Measurements from ENCODE around the gene EDDM13. TPM values are rescaled to one million over a fixed set of nuclear protein-coding genes. Genes with fewer than 3 reads are reported as not detected.
"Not testable (repeated sequence)": the region's sequence is repeated elsewhere in the genome, so short reads cannot be mapped to it uniquely, and the experiment has no call there.

Gene EDDM13
- total and polyA plus RNA-seq, 9 donors, result 0.27 to 2.3 (median 1.3) TPM

GRCh38 chr19:56261145-56261544 is 11.4 kb upstream of the EDDM13 start:
- H3K4me1 ChIP-seq (ENCODE audit: control insufficient read depth, insufficient read depth, low read length), result no peaks in the 10 kb centered on the region
- DNase-seq, result no peak
- no peaks in the 10 kb centered on the region for H3K9me3 ChIP-seq (replicated peaks; ENCODE audit: control insufficient read depth, low read depth, low read length)
- H3K4me3 ChIP-seq (ENCODE audit: low read length), result no peak overlapping the region
- H3K27me3 ChIP-seq (ENCODE audit: control insufficient read depth, insufficient read depth, low read length), result no peaks in the 10 kb centered on the region
- H3K27ac ChIP-seq (ENCODE audit: low read length), result no peak overlapping the region
- peaks cover 3% of the 10 kb centered on the region for H3K36me3 ChIP-seq (ENCODE audit: control insufficient read depth, insufficient read depth, low read length)

GRCh38 chr19:56261932-56262331 is 10.6 kb upstream of the EDDM13 start:
- H3K4me1 ChIP-seq (ENCODE audit: control insufficient read depth, insufficient read depth, low read length); H3K9me3 ChIP-seq (replicated peaks; ENCODE audit: control insufficient read depth, low read depth, low read length); H3K27me3 ChIP-seq (ENCODE audit: control insufficient read depth, insufficient read depth, low read length); H3K4me3 ChIP-seq (ENCODE audit: low read length); DNase-seq; H3K27ac ChIP-seq (ENCODE audit: low read length); H3K36me3 ChIP-seq (ENCODE audit: control insufficient read depth, insufficient read depth, low read length): not testable (repeated sequence)
- 90% methylated on average over 2 of the region's 6 CpGs for WGBS (ENCODE audit: insufficient coverage)

DNA sequence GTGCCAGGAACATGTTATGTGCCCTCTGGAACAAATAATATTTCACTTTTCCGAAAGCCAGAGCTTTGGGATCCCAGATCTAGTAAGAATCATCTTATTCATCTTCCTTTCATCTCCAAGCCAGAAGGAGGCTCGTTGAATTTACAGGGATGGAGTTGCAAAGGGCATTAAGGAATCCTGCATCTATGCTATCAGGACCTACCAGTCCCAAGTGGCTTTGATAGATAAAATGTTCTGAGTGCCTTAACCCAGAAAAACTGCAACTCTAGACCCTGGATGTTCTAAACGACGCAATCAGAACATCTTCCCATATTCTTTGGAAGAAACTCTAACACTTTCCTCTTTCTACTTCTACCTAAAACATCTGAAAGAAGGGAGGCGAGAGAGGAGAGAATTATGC is 9.2 kb upstream of the EDDM13 start:
- Histone ChIP-seq H3K27ac (ENCODE audit: low read length) (no peak overlapping the region), H3K27me3 (ENCODE audit: control insufficient read depth, insufficient read depth, low read length) (no peaks in the 10 kb centered on the region), H3K36me3 (ENCODE audit: control insufficient read depth, insufficient read depth, low read length) (peaks cover 3% of the 10 kb centered on the region), H3K9me3 (replicated peaks; ENCODE audit: control insufficient read depth, low read depth, low read length) (no peaks in the 10 kb centered on the region), H3K4me1 (ENCODE audit: control insufficient read depth, insufficient read depth, low read length) (no peaks in the 10 kb centered on the region), H3K4me3 (ENCODE audit: low read length) (no peak overlapping the region)
- 80% methylated on average over 1 of the region's 5 CpGs for WGBS (ENCODE audit: insufficient coverage)
- no peak for DNase-seq

DNA sequence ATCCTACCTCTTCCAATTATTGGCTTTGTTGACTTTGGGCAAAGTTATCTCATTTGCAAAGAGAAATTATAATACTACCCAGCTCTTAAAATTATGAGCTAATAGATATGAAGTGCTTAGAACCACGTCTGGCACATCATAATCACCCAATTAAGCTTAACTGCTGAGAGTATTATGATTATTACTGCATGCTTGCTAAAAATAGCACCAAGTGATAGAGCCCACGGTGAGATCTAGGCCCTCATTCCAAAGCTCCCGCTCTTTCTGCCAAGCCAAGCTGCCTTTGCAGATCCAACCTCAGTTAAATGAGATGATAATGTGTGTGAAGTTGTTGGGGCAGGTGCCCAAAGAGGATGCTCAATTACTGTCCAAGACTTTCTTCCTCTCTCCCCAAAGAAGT is 6.5 kb upstream of the EDDM13 start:
- H3K36me3 ChIP-seq (ENCODE audit: control insufficient read depth, insufficient read depth, low read length), result peaks cover 3% of the 10 kb centered on the region
- no CpG with 5 or more reads among the region's 3 CpGs for WGBS (ENCODE audit: insufficient coverage)
- no peak for DNase-seq

GRCh38 chr19:56269348-56269747 is 3.2 kb upstream of the EDDM13 start:
- H3K27ac ChIP-seq (ENCODE audit: low read length), result no peak overlapping the region
- H3K36me3 ChIP-seq (ENCODE audit: control insufficient read depth, insufficient read depth, low read length), result no peaks in the 10 kb centered on the region
- H3K4me1 ChIP-seq (ENCODE audit: control insufficient read depth, insufficient read depth, low read length), result no peaks in the 10 kb centered on the region
- no peak overlapping the region for H3K4me3 ChIP-seq (ENCODE audit: low read length)
- no peak for DNase-seq
- no peaks in the 10 kb centered on the region for H3K9me3 ChIP-seq (replicated peaks; ENCODE audit: control insufficient read depth, low read depth, low read length)
- no peaks in the 10 kb centered on the region for H3K27me3 ChIP-seq (ENCODE audit: control insufficient read depth, insufficient read depth, low read length)
- WGBS (ENCODE audit: insufficient coverage), result 85% methylated on average over 5 of the region's 6 CpGs

More for the DNA sequence above, 6.5 kb upstream of the EDDM13 start:
- Histone ChIP-seq H3K27me3 (ENCODE audit: control insufficient read depth, insufficient read depth, low read length) (no peaks in the 10 kb centered on the region), H3K9me3 (replicated peaks; ENCODE audit: control insufficient read depth, low read depth, low read length) (no peaks in the 10 kb centered on the region), H3K4me3 (ENCODE audit: low read length) (no peak overlapping the region), H3K27ac (ENCODE audit: low read length) (no peak overlapping the region), H3K4me1 (ENCODE audit: control insufficient read depth, insufficient read depth, low read length) (no peaks in the 10 kb centered on the region)

- Histone ChIP-seq H3K4me3 (ENCODE audit: low read length) (no peak overlapping the region), H3K27me3 (ENCODE audit: control insufficient read depth, insufficient read depth, low read length) (no peaks in the 10 kb centered on the region), H3K9me3 (replicated peaks; ENCODE audit: control insufficient read depth, low read depth, low read length) (no peaks in the 10 kb centered on the region), H3K4me1 (ENCODE audit: control insufficient read depth, insufficient read depth, low read length) (no peaks in the 10 kb centered on the region), H3K36me3 (ENCODE audit: control insufficient read depth, insufficient read depth, low read length) (no peaks in the 10 kb centered on the region), H3K27ac (ENCODE audit: low read length) (no peak overlapping the region)
- WGBS (ENCODE audit: insufficient coverage), result no CpG with 5 or more reads among the region's 3 CpGs
- DNase-seq, result peak; percentile 6
Measured at GRCh38 chr19:56270676-56271075, 1.9 kb upstream of the EDDM13 start.

GRCh38 chr19:56271151-56271550 is 1.4 kb upstream of the EDDM13 start:
- Histone ChIP-seq H3K9me3 (replicated peaks; ENCODE audit: control insufficient read depth, low read depth, low read length) (no peaks in the 10 kb centered on the region), H3K36me3 (ENCODE audit: control insufficient read depth, insufficient read depth, low read length) (no peaks in the 10 kb centered on the region), H3K4me1 (ENCODE audit: control insufficient read depth, insufficient read depth, low read length) (no peaks in the 10 kb centered on the region), H3K4me3 (ENCODE audit: low read length) (no peak overlapping the region), H3K27me3 (ENCODE audit: control insufficient read depth, insufficient read depth, low read length) (no peaks in the 10 kb centered on the region), H3K27ac (ENCODE audit: low read length) (no peak overlapping the region)
- DNase-seq, result no peak
- WGBS (ENCODE audit: insufficient coverage), result 79% methylated on average over 4 of the region's 6 CpGs

DNA sequence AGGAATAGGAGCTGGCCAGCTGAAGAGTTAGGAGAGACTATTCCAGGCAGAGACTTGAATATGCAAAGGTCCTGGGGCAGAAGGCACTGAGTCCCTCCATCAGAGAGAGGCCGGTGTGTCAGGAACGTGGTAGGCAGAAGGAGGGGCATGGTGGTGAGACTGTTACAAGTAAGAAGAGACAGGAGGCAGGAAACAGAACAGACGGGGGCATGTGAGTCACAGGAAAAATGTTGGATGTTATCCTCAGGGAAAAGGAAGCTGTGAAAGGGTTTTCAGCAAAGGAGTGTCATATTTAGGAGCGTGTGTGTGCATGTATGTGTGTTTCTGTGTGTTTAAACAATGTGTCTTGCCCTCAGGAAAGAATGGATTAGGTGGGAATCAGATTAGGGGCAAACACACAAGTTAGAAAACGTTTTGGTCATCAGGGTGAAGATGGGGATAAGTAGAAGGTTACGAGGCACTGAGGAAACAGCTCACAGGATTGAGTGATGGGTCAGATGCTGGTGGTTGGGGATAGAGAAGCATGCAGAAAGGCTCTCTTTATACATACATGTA is 1.1 kb downstream of the EDDM13 start:
- Histone ChIP-seq H3K9me3 (replicated peaks; ENCODE audit: control insufficient read depth, low read depth, low read length) (peaks cover 5% of the 10 kb centered on the region), H3K36me3 (ENCODE audit: control insufficient read depth, insufficient read depth, low read length) (no peaks in the 10 kb centered on the region), H3K27me3 (ENCODE audit: control insufficient read depth, insufficient read depth, low read length) (no peaks in the 10 kb centered on the region), H3K4me3 (ENCODE audit: low read length) (no peak overlapping the region), H3K27ac (ENCODE audit: low read length) (no peak overlapping the region), H3K4me1 (ENCODE audit: control insufficient read depth, insufficient read depth, low read length) (no peaks in the 10 kb centered on the region)
- DNase-seq, result no peak
- 39% methylated on average over 6 of the region's 6 CpGs for WGBS (ENCODE audit: insufficient coverage)

- H3K4me1 ChIP-seq (ENCODE audit: control insufficient read depth, insufficient read depth, low read length), result no peaks in the 10 kb centered on the region
- DNase-seq, result no peak
- H3K27ac ChIP-seq (ENCODE audit: low read length), result no peak overlapping the region
- H3K4me3 ChIP-seq (ENCODE audit: low read length), result no peak overlapping the region
- peaks cover 3% of the 10 kb centered on the region for H3K36me3 ChIP-seq (ENCODE audit: control insufficient read depth, insufficient read depth, low read length)
- no peaks in the 10 kb centered on the region for H3K27me3 ChIP-seq (ENCODE audit: control insufficient read depth, insufficient read depth, low read length)
- WGBS (ENCODE audit: insufficient coverage), result 91% methylated on average over 4 of the region's 4 CpGs
- no peaks in the 10 kb centered on the region for H3K9me3 ChIP-seq (replicated peaks; ENCODE audit: control insufficient read depth, low read depth, low read length)
Measured at GRCh38 chr19:56282809-56283208, 10.3 kb downstream of the EDDM13 start.

- WGBS (ENCODE audit: insufficient coverage), result no CpG with 5 or more reads among the region's 3 CpGs
- no peak for DNase-seq
- H3K4me3 ChIP-seq (ENCODE audit: low read length), result no peak overlapping the region
- no peaks in the 10 kb centered on the region for H3K9me3 ChIP-seq (replicated peaks; ENCODE audit: control insufficient read depth, low read depth, low read length)
- no peak overlapping the region for H3K27ac ChIP-seq (ENCODE audit: low read length)
- no peaks in the 10 kb centered on the region for H3K4me1 ChIP-seq (ENCODE audit: control insufficient read depth, insufficient read depth, low read length)
- H3K27me3 ChIP-seq (ENCODE audit: control insufficient read depth, insufficient read depth, low read length), result no peaks in the 10 kb centered on the region
- H3K36me3 ChIP-seq (ENCODE audit: control insufficient read depth, insufficient read depth, low read length), result peaks cover 7% of the 10 kb centered on the region
Measured at GRCh38 chr19:56284746-56285145, 12.2 kb downstream of the EDDM13 start.

GRCh38 chr19:56290104-56290503 is 17.6 kb downstream of the EDDM13 start:
- no peak for DNase-seq
- H3K4me1 ChIP-seq (ENCODE audit: control insufficient read depth, insufficient read depth, low read length), result no peaks in the 10 kb centered on the region
- H3K27ac ChIP-seq (ENCODE audit: low read length), result no peak overlapping the region

More at GRCh38 chr19:56290104-56290503, 17.6 kb downstream of the EDDM13 start:
- Histone ChIP-seq H3K4me3 (ENCODE audit: low read length) (no peak overlapping the region), H3K9me3 (replicated peaks; ENCODE audit: control insufficient read depth, low read depth, low read length) (no peaks in the 10 kb centered on the region), H3K27me3 (ENCODE audit: control insufficient read depth, insufficient read depth, low read length) (no peaks in the 10 kb centered on the region), H3K36me3 (ENCODE audit: control insufficient read depth, insufficient read depth, low read length) (peaks cover 13% of the 10 kb centered on the region)
